Esophagus squamous epithelium (tissue), 5 donors: ENCODE results near the gene SOSTDC1. TPM values are rescaled to one million over a fixed set of nuclear protein-coding genes. Genes with fewer than 3 reads are reported as not detected.

Source experiments
- DNase-seq: peaks from one replicate; lab custom pipeline; 2025; lab: John Stamatoyannopoulos, UW
- H3K27ac ChIP-seq, 4 donors: fragments of 200-600 bp; sonication (generic); one replicate each; pipeline ENCODE4 v1.5.1; 2016 to 2019; ENCODE audit warnings: mild to moderate bottlenecking in 1 of 4
- H3K27me3 ChIP-seq, 4 donors: fragments of 200-600 bp; sonication (generic); 1 replicate in 3 of 4; 2 replicates in 1 of 4; pipeline versions ENCODE4 v1.5.1 to v1.6.0; 2017 to 2021; ENCODE audit warnings: antibody characterized with exemption in 1 of 4
- H3K36me3 ChIP-seq, 3 donors: fragments of 200-600 bp; sonication (generic); one replicate each; pipeline ENCODE4 v1.5.1; 2016 to 2019
- H3K4me1 ChIP-seq, 3 donors: fragments of 200-600 bp; sonication (generic); one replicate each; pipeline ENCODE4 v1.5.1; 2017 to 2019
- H3K4me3 ChIP-seq, 4 donors: fragments of 200-600 bp; sonication (generic); 1 replicate in 3 of 4; 2 replicates in 1 of 4; pipeline ENCODE4 v1.5.1; 2016 to 2019; ENCODE audit warnings: mild to moderate bottlenecking in 2 of 4, moderate library complexity in 1 of 4
- H3K9me3 ChIP-seq, 3 donors: fragments of 200-600 bp; sonication (generic); one replicate each; pipeline ENCODE4 v1.5.1; 2016 to 2019
- POLR2A ChIP-seq, 4 donors: fragments of 450-650 bp; IDR thresholded peaks; one replicate each; pipeline ENCODE4 v1.6.1; 2017; ENCODE audit warnings: antibody characterized with exemption in 4 of 4, mild to moderate bottlenecking in 4 of 4, moderate library complexity in 3 of 4
- WGBS, 2 donors: methylation state at CpG; one replicate each; pipeline ENCODE4 v1.1.5; 2018; 5-methylcytosine and 5-hydroxymethylcytosine counted together
- intact Hi-C: fragments of 100-400 bp; cut with DNase I; formaldehyde crosslinking; loops from one replicate; pipeline ENCODE4 v1.15.0; 2022
- total RNA-seq, 4 donors: library from RNA; depleted of rRNA; stranded (reverse); fragments of >200 nt; gene quantifications; one replicate each; pipeline ENCODE4 v1.1.0, GENCODE V29; 2016
- TF ChIP-seq, protein P1 (sequence below), 6 experiments: fragments of 450-650 bp in 4 of 6; fragments of 200-600 bp in 2 of 6; sonication (generic) in 2 of 6; IDR thresholded peaks; one replicate each; pipeline ENCODE4 v1.5.1; 2016 to 2019; ENCODE audit warnings: antibody characterized with exemption in 6 of 6, mild to moderate bottlenecking in 4 of 6, moderate library complexity in 4 of 6
- donor health status: DM: yes; HTN: yes; CAD: no.

Gene SOSTDC1
- total RNA-seq, 4 donors from 2014 or later = 0.70 to 2.8 (median 2.6) TPM

GRCh38 chr7:16433568-16434122, 31.9 kb downstream of the SOSTDC1 start:
- H3K27ac ChIP-seq = no peak overlapping the region
- intact Hi-C loops = loop anchor here (10.0 kb wide), 1 partner anchor 131 kb away; no protein-coding TSS in a partner anchor

GRCh38 chr7:16432425-16432731, 33.2 kb downstream of the SOSTDC1 start:
- no peak overlapping the region for H3K27ac ChIP-seq
- no peak for TF ChIP-seq POLR2A (IDR thresholded peaks at IDR 0.05)
- TF ChIP-seq, protein P1, sequence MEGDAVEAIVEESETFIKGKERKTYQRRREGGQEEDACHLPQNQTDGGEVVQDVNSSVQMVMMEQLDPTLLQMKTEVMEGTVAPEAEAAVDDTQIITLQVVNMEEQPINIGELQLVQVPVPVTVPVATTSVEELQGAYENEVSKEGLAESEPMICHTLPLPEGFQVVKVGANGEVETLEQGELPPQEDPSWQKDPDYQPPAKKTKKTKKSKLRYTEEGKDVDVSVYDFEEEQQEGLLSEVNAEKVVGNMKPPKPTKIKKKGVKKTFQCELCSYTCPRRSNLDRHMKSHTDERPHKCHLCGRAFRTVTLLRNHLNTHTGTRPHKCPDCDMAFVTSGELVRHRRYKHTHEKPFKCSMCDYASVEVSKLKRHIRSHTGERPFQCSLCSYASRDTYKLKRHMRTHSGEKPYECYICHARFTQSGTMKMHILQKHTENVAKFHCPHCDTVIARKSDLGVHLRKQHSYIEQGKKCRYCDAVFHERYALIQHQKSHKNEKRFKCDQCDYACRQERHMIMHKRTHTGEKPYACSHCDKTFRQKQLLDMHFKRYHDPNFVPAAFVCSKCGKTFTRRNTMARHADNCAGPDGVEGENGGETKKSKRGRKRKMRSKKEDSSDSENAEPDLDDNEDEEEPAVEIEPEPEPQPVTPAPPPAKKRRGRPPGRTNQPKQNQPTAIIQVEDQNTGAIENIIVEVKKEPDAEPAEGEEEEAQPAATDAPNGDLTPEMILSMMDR (IDR thresholded peaks at IDR 0.05) = peak in 1 of 6 experiments; percentile 8
- H3K27me3 ChIP-seq = no peaks in the 10 kb centered on the region
- WGBS, 2 donors = 83 to 91% methylated on average over 1 of the region's 1 CpG
- H3K4me3 ChIP-seq = no peak overlapping the region
- no peaks in the 10 kb centered on the region for H3K9me3 ChIP-seq
- H3K36me3 ChIP-seq = no peaks in the 10 kb centered on the region
- no peaks in the 10 kb centered on the region for H3K4me1 ChIP-seq
- intact Hi-C loops = loop anchor here (10.0 kb wide), 1 partner anchor 132 kb away; no protein-coding TSS in a partner anchor
- no peak for DNase-seq

More at GRCh38 chr7:16433568-16434122, 31.9 kb downstream of the SOSTDC1 start:
- H3K4me1 ChIP-seq = no peaks in the 10 kb centered on the region
- H3K9me3 ChIP-seq = no peaks in the 10 kb centered on the region
- TF ChIP-seq POLR2A (IDR thresholded peaks at IDR 0.05) = no peak
- TF ChIP-seq, protein P1 (IDR thresholded peaks at IDR 0.05) = no peak
- no peak for DNase-seq
- H3K36me3 ChIP-seq = no peaks in the 10 kb centered on the region
- WGBS, 2 donors = 69 to 75% methylated on average over 2 of the region's 2 CpGs
- H3K4me3 ChIP-seq = no peak overlapping the region
- H3K27me3 ChIP-seq = no peaks in the 10 kb centered on the region

DNA sequence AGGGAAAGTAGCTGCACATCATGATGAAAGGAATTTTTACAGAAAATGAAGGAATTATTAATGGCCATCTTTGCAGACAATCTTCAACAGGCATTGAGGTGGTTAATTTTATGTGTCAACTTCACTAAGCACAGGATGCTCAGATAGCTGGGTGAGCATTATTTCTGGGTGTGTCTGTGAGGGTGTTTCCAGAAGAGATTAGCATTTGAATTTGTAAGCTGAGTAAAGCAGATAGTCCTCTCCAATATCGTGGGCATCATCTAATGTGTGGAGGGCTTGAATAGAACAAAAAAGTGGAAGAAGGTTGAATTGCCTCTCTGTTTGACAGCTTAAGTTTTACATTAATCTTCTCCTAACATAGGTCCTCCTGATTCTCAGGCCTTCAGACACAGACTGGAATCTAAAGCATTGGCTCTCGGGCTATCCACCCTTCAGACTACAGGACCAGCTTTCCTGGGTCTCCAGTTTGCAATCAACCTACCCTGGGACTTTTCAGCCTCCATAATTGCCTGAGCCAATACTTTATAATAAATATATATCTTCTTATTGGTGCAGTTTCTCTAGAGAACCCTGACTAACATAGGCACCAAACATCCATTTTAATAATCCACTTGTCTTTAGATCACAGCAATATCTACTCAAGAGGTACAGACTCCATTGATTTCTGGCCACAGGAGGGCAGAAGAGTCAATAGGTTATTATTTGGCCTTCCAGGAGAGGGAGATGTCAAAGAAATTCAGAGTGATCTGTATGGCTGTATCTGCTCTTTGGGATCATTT, 33.7 kb downstream of the SOSTDC1 start:
- Histone ChIP-seq H3K4me1 (no peaks in the 10 kb centered on the region), H3K9me3 (no peaks in the 10 kb centered on the region), H3K36me3 (no peaks in the 10 kb centered on the region), H3K27me3 (no peaks in the 10 kb centered on the region), H3K4me3 (no peak overlapping the region), H3K27ac (no peak overlapping the region)
- 90 to 93% methylated on average over 2 of the region's 2 CpGs for WGBS, 2 donors
- TF ChIP-seq, protein P1 (IDR thresholded peaks at IDR 0.05) = peak; percentile 14 to 63 (median 46)
- TF ChIP-seq POLR2A (IDR thresholded peaks at IDR 0.05) = no peak
- intact Hi-C loops = loop anchor here (10.0 kb wide), 1 partner anchor 133 kb away; no protein-coding TSS in a partner anchor
- no peak for DNase-seq

DNA sequence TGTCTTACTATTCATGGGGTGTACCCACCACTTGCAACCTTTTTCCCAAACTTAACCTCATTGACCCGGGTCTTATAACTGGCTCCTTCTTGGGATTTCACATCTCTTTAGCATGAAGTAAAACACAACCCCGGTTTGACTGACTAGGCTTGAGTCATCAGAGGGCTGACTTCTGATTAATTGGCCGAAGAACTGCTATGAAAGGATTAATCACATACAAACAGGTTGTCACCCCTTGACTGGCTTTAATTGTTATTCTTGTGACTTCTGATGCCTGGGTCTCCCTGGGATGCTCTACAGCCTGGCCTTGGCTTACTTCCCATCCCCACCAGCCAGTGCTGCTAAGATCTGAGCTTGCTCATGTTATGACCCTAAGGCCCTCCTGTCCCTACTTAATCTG, 35.4 kb downstream of the SOSTDC1 start:
- TF ChIP-seq, protein P1 (IDR thresholded peaks at IDR 0.05) = no peak
- H3K4me3 ChIP-seq = no peak overlapping the region
- no peaks in the 10 kb centered on the region for H3K4me1 ChIP-seq
- no peaks in the 10 kb centered on the region for H3K36me3 ChIP-seq
- no peaks in the 10 kb centered on the region for H3K9me3 ChIP-seq
- 57 to 66% methylated on average over 3 of the region's 3 CpGs for WGBS, 2 donors
- H3K27me3 ChIP-seq = no peaks in the 10 kb centered on the region
- H3K27ac ChIP-seq = no peak overlapping the region
- intact Hi-C loops = loop anchor here (10.0 kb wide), 1 partner anchor 135 kb away; no protein-coding TSS in a partner anchor
- DNase-seq = no peak

DNA sequence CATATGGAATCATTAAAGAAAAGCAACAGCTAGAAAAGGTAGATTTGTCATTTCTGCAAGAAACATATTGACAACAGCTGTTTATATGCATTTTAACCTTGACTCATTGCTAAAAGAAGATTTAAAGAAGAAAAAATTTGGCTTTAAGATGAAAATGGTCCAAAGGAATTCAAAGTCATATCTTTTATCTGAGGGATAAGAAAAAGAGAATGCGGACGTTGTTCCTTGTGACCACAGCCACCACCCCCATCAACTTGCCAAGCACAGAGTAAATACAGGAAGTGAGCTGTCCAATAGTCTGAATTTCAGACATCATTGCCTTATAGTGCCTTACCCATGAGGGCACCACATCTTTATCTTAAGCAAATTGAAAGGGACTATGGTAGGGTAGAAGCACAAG, 36.9 kb downstream of the SOSTDC1 start:
- H3K9me3 ChIP-seq = no peaks in the 10 kb centered on the region
- no peak for DNase-seq
- 72 to 82% methylated on average over 2 of the region's 2 CpGs for WGBS, 2 donors
- intact Hi-C loops = no loop called here
- H3K4me3 ChIP-seq = no peak overlapping the region
- H3K36me3 ChIP-seq = no peaks in the 10 kb centered on the region
- no peaks in the 10 kb centered on the region for H3K27me3 ChIP-seq
- no peaks in the 10 kb centered on the region for H3K4me1 ChIP-seq
- H3K27ac ChIP-seq = no peak overlapping the region
- TF ChIP-seq, protein P1 (IDR thresholded peaks at IDR 0.05) = no peak
- no peak for TF ChIP-seq POLR2A (IDR thresholded peaks at IDR 0.05)
